GM19328 (cell line): ENCODE results near the gene RSPRY1.
"Not testable (repeated sequence)": the region's sequence is repeated elsewhere in the genome, so short reads cannot be mapped to it uniquely, and the experiment has no call there.

Source experiments
- ATAC-seq: cut with Tn5 transposase; IDR thresholded peaks from one replicate; pipeline ENCODE4 v1.9.1; 2021; ENCODE audit warnings: mild to moderate bottlenecking, moderate library complexity; ENCODE audit not compliant: unreplicated experiment

Gene RSPRY1

DNA sequence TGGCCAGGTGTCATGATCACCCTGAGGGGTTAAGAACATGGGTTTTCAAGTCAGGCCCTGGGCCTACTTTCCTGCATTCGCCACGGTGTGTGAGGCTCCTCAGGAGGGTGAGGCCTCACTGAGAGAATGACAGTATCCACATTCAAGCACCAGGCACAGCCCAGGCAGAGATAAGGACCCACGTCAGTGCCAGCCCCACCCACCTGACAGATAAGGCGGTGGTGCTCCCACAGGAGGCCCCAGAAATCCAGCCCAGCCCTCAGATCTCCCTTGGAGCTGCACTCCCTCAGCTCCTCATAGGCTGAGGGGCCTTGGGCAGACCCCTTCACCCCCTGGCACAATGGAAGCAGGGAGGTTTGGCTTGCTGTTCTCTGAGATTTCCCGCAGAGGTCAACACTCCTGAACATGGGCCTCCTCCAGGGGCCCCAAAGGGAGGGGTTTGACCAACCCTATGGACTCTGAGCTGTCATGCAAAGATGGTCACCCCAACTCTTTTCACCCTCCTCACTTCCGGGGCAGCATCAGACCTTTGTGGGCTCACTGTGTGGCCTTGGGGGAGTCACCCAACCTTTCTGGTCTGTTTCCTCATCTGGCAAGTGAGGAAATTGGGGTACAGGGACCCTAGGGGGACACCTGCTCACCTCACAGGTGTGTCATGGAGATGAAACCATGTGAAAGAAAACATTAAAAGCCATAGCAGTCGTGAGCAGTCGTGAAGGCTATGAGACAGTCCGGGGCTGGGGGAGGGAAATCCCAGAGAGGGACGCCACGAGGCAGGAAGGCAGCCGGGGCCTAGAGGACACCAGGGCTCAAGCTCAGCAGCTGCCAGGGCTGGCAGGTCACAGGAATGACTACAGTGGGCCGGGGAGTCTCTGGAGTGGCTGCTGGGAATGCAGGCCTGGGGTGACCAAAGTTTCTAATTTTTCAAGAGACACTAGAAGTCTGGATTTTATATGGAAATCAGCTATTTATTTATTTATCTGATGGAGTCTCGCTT lies 83.0 kb downstream of the RSPRY1 start:
- no peak for ATAC-seq

GRCh38 chr16:57270221-57271062 lies 84.3 kb downstream of the RSPRY1 start:
- ATAC-seq: no peak

DNA sequence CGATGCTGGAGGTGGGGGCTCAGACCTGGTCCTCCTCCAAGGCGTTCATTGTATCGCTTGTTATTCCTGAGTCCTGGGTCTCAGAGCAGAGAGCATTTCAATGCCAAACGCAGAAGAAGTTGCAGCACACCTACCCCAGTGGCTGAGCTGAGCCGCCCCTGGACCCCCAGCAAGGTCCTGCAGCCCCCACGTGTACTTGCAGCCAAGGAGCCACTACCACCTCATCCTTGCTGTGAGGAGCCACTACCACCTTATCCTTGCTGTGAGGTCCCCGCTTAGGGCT lies 84.9 kb downstream of the RSPRY1 start:
- no peak for ATAC-seq

GRCh38 chr16:57271867-57272495 lies 85.9 kb downstream of the RSPRY1 start:
- no peak for ATAC-seq

DNA sequence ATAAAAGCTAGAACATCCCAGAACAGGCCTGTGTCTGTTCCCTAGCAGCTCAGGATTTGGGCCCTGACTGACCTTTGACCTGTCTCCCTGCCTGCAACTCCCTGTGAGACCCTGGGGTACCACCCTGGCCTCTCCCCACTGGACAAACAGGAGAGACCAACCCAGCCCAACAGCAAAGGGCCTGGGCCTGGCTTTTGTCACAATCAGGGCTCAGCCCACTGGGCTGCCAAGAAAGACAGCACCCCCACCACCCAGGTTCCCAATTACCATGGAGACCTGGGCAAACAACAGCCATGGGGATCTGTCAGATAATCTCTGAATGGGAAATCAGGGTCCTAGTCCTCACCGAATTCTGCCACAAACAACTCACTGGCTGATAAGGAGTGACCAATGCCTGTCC lies 87.2 kb downstream of the RSPRY1 start:
- ATAC-seq: no peak

GRCh38 chr16:57273826-57274225 lies 87.7 kb downstream of the RSPRY1 start:
- no peak for ATAC-seq

GRCh38 chr16:57275946-57276345 lies 89.8 kb downstream of the RSPRY1 start:
- not testable (repeated sequence) for ATAC-seq

- ATAC-seq: no peak
Observed at GRCh38 chr16:57276596-57276995, 90.5 kb downstream of the RSPRY1 start.

DNA sequence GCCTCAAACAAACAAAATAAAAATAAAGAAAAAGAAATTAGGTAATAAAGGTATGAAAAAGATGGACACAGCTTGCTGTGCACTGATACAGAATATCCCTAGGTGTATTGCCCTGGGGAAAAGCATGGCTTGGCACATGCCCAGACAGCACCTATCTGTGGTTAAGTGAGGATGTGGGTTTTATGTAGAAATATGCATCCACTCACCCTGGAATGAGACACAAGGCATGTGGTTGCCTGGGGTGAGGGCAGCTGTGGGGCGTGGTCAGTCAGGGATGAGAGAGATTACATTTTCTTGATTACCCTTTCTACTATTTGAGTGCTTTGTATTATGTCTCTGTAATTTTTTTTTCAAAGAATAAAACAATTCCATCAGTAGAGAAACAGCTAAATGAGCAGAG lies 91.5 kb downstream of the RSPRY1 start:
- no peak for ATAC-seq

DNA sequence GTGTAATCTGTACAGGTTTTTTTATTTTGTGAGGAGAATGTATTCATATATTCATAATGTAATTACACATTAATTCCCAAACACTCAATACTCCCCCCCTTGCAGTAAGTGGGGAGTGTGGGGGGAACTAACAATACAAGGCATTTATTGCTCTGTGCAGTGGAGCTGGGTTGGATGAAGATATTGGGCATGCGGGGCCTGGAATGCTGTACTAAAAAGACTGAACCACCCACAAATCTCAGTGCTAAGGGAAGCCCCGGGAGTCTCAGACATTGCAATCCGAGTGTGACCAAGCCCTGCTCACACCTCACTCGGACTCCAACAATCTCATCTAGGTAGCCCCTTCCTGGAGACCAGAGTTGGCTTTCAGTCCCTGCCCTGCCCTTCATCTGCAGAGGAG lies 92.4 kb downstream of the RSPRY1 start:
- no peak for ATAC-seq

GRCh38 chr16:57279780-57280638 lies 93.9 kb downstream of the RSPRY1 start:
- no peak for ATAC-seq

GRCh38 chr16:57281791-57282190 lies 95.7 kb downstream of the RSPRY1 start:
- no peak for ATAC-seq

DNA sequence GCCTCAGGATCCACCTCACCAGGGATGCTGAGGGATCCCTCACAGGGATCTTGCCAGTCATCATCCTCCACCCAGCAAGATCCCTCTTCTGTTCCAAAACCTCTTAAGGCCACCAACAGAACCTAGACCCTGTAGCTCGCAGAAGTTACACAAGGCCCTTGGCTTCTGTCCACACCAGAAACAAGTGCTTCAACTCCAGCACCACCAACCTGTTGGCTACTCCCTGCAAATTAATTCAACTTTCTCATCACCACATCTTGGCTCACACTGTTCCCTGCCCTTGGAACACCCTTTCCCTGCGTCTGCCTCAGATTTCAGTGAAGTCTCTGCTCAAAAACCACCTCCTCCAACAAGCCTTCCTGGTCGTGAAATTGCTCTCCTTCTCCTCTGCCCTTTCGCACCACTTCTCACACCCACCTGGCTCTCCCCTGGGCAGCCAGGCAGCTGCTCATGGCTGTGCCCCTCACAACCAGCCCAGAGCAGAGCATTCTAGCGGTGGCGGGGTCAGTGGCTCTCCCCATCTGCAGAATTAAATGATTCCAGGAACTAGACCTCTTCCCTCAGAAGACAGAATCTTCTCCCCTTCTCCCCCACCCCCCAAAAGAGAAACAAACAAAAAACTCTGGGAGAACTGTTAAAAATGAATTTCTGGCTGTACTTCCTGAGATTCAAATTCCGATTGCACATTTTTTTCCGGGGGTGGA lies 96.5 kb downstream of the RSPRY1 start:
- no peak for ATAC-seq

DNA sequence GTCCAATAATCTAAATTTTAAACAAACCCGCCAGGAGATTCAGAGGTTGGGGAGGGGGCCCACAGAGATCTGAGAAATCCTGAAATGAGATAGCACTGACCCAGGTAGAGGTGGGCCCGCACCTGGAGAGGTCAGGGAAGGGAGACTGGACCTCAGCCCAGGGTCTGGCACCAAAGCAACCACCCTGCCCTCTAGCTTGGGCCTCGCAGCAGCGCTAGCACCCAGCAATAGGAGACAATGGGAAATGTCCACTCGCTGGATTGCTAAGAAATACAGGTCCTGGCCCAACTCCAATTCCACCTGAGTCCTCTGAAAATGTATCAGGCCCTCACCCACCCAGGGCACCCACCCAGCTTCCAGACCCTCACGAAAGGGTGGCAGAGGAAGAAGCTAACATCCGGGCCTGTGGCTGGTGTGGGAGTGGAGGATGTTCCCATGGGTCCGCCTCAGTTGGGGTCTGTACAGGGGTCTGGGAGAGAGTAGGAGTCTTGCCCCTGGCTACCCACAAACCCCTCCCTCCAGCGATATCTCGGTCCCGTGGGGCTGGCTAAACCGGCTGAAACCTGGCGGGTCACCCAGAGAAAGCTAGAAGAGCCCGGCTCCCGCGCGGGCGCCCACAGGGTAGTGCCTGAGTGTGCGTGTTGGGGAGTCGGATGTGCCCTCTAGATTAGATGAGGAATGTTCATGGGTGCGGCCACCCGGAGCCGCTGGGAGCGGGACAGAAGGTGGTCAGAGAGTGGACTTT lies 97.3 kb downstream of the RSPRY1 start:
- ATAC-seq: no peak

GRCh38 chr16:57283959-57284208 lies 97.8 kb downstream of the RSPRY1 start:
- no peak for ATAC-seq

DNA sequence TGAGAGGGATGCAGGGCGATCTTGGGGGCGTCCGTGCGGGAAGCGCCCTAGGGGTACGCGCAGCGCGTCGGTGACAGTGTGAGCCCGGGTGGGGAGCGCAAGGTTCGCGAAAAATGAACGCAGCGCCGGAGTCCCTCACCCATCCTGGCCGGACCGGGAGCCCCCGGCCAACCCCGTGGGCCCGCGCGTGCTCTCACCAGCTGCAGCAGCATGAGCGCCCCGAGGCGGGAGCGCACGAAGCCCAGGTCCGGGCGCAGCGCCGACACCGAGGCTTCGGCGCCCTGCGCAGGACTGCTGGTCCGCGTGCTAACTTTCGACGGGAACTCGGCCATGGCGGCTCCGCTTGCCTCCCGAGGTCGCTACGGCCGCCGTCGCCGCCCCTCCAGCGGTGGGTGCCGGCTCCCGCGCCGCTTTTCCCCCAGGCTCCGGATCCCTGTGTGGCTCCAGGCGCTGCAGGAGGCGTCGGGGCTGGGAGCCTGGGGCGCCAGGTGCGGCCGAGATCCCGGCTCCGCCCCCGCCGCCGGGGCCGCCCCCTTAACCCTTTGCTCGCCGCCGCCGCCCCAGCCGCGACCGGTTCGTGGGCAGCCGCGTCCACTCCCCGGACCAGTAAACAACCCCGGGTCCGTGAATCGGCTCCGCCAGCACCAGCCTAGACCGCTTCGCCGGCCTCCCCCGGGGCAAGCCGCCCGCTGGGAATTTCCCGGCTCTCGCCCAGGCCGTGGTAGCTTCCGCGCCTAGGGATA lies 98.3 kb downstream of the RSPRY1 start, which contains the start of gene PLLP:
PLLP (minus strand) TSS at position 464 of the 743 bp plus-strand sequence; CDS start at position 332, 132 bp downstream.
- no peak for ATAC-seq

GRCh38 chr16:57284952-57285363 lies 98.8 kb downstream of the RSPRY1 start:
- no peak for ATAC-seq

GRCh38 chr16:57285379-57285778 lies 99.2 kb downstream of the RSPRY1 start:
- ATAC-seq: no peak
